ENCODE data around the gene ESR1.
"Not testable (repeated sequence)": the region's sequence is repeated elsewhere in the genome, so short reads cannot be mapped to it uniquely, and the experiment has no call there.

The ESR1 gene

GRCh38 chr6:151814614-151815013 lies 7.1 kb downstream of the ESR1 start:
- no peak for DNase-seq

GRCh38 chr6:151822252-151823111 lies 15.0 kb downstream of the ESR1 start:
- DNase-seq = peak in 1 of 2 donors; percentile 14

- no peak for DNase-seq
These were observed 19.1 kb downstream of the ESR1 start for GRCh38 chr6:151826517-151827142.

- DNase-seq = no peak
These were observed 25.2 kb downstream of the ESR1 start for GRCh38 chr6:151832710-151833109.

DNA sequence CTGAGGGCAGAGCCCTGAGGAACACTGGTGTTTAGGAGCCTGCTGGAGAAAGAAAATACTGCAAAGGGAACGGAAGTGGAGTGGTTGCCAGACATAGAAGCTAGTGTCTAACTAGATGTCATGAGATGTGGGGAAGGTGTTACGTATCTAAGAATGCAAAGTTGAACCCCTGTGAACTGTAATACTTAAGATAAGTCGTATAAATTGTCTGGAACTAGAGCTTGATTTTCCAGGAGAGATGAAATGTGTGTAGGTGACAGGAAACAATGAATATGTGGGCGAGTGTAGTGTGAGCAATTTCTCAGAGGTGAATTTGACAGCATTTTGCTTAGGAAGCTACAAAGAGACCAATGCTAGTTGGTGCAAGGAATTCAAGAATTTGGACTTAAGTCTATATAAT lies 27.9 kb downstream of the ESR1 start:
- no peak for DNase-seq

DNA sequence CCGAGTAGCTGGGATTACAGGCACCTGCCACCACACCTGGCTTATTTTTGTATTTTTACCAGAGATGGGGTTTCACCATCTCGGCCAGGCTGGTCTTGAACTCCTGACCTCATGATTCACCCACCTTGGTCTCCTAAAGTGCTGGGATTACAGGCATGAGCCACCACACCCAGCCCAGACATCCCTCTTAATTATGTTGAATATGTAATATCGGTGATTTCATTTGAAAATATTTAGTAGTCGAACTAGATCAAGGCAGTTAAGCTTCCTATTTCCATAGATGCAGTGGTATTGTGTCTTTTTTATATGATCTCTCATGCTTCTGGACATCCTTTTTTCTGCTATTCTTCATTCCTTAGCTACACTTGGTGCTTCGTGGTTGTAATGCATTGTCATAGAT lies 29.7 kb downstream of the ESR1 start:
- DNase-seq = no peak

- peak; percentile 18 to 37 for DNase-seq
These were observed 35.3 kb downstream of the ESR1 start for GRCh38 chr6:151842816-151843215.

GRCh38 chr6:151847064-151847463 lies 39.6 kb downstream of the ESR1 start:
- no peak for DNase-seq

- no peak for DNase-seq
These were observed 43.1 kb downstream of the ESR1 start for GRCh38 chr6:151850479-151851003.

GRCh38 chr6:151858294-151858693 lies 50.8 kb downstream of the ESR1 start:
- DNase-seq = no peak

- no peak for DNase-seq
These were observed 55.0 kb downstream of the ESR1 start for GRCh38 chr6:151862461-151862860.

GRCh38 chr6:151867361-151867869 lies 59.9 kb downstream of the ESR1 start:
- not testable (repeated sequence) for DNase-seq

- DNase-seq = no peak
These were observed 61.9 kb downstream of the ESR1 start for GRCh38 chr6:151869345-151869744.

GRCh38 chr6:151869787-151870186 lies 62.3 kb downstream of the ESR1 start:
- DNase-seq = no peak

- no peak for DNase-seq
These were observed 62.9 kb downstream of the ESR1 start for GRCh38 chr6:151870375-151870774.

GRCh38 chr6:151875524-151875923 lies 68.0 kb downstream of the ESR1 start:
- DNase-seq = no peak

DNA sequence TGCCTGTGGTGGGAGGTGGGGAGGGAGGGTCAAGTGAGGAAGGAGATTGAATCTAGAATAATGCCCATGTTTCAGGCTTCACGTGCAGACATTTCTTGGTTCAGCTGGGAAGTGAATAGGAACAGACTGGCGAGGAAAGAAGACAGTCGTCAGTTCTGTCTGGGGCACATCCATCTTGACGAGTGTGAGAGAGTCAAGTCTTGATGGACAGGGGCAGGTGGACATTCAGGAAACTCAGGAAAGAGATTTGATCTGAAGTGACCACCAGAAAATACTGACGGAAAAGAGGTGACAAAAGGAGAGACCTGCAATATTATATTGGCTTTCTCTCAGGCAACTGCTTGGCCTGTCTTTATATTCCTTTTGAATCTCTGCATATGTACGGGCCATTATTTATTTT lies 68.6 kb downstream of the ESR1 start:
- DNase-seq = no peak

- DNase-seq = no peak
These were observed 70.0 kb downstream of the ESR1 start for GRCh38 chr6:151877458-151877857.

- no peak for DNase-seq
These were observed 73.7 kb downstream of the ESR1 start for GRCh38 chr6:151881231-151881630.

GRCh38 chr6:151882206-151882605 lies 74.7 kb downstream of the ESR1 start:
- no peak for DNase-seq

DNA sequence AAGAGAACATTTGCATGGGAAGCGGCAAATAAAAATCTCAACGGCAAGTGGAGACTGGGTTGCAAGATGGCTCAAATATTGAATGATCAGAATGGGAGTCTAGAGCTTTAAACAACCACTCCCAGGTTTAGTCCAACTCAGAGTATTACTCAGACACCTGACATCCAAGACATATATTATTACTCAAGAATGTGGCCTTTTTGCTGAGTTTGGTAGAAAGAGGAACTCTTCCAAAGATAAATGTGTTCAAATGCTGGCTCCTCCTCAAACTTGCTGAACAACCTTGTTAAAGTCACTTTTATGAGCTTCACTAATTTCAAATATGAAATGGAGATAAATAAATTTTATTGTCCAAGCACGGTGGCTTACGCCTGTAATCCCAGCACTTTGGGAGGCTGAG lies 77.8 kb downstream of the ESR1 start:
- no peak for DNase-seq

- DNase-seq = no peak
These were observed 84.0 kb downstream of the ESR1 start for GRCh38 chr6:151891524-151891923.

DNA sequence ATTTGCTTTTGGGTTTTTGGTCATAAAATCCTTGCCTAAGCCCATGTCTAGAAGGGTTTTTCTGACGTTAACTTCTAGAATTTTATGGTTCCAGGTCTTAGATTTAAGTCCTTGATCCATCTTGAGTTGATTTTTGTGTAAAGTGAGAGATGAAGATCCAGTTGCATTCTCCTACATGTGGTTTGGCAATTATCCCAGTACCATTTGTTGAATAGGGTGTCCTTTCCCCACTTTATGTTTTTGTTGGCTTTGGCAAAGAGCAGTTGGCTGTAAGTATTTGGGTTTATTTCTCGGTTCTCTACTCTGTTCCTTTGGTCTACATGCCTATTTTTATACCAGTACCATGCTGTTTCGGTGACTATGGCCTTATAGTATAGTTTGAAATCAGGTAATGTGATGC lies 86.9 kb downstream of the ESR1 start:
- not testable (repeated sequence) for DNase-seq

GRCh38 chr6:151899221-151899620 lies 91.7 kb downstream of the ESR1 start:
- DNase-seq = not testable (repeated sequence)

Measured in inflammatory macrophage (primary cell).